H1 (cell line): Measurements from ENCODE around the gene SHH. TPM values are rescaled to one million over a fixed set of nuclear protein-coding genes. Genes with fewer than 3 reads are reported as not detected.

Experiments
- CTCF ChIA-PET: fragments of 300-600 bp; sonication (Branson Sonifier 250); formaldehyde crosslinking; loops from one replicate; lab custom pipeline; 2021; ENCODE audit not compliant: partially characterized antibody; lab: Charles Lee
- POLR2A ChIA-PET: fragments of 300-600 bp; sonication (Branson Sonifier 250); formaldehyde crosslinking; loops from one replicate; lab custom pipeline; 2021; ENCODE audit warnings: inconsistent platforms; ENCODE audit not compliant: partially characterized antibody; lab: Charles Lee
- DNase-seq, 2 experiments: peaks; one replicate each; pipeline versions ENCODE4 v3.0.0 to v3.0.0-alpha.2; 2010 to 2022; ENCODE audit warnings: low spot score in 2 of 2, low read depth in 1 of 2, mixed read lengths in 1 of 2
- FAIRE-seq: peaks from 2 replicates; lab custom pipeline; 2011; peaks lifted over from hg19 to GRCh38; lab: Jason Lieb, UNC
- H2AFZ ChIP-seq: 2 replicates; pipeline ENCODE4 v1.8.1; 2012; ENCODE audit warnings: low read length, inconsistent platforms
- H2AK5ac ChIP-seq: 2 replicates; pipeline ENCODE4 v1.6.1; 2013; ENCODE audit warnings: low read depth, low read length
- H2BK120ac ChIP-seq: replicated peaks from 2 replicates; pipeline ENCODE3; 2013; ENCODE audit warnings: low read depth, low read length, inconsistent platforms
- H2BK12ac ChIP-seq: 2 replicates; pipeline ENCODE4 v1.6.1; 2013; ENCODE audit warnings: low read depth, low read length
- H2BK15ac ChIP-seq: 2 replicates; pipeline ENCODE4 v1.6.1; 2013; ENCODE audit warnings: low read length
- H2BK20ac ChIP-seq: 2 replicates; pipeline ENCODE4 v1.6.1; 2013; ENCODE audit warnings: low read length
- H2BK5ac ChIP-seq: 2 replicates; pipeline ENCODE4 v1.6.1; 2013; ENCODE audit warnings: low read depth, low read length
- H3K14ac ChIP-seq: 2 replicates; pipeline ENCODE4 v1.6.1; 2013; ENCODE audit warnings: inconsistent platforms; ENCODE audit not compliant: insufficient read length
- H3K18ac ChIP-seq: 2 replicates; pipeline ENCODE4 v1.6.1; 2013; ENCODE audit warnings: low read length; ENCODE audit errors: extremely low read depth
- H3K23ac ChIP-seq: 2 replicates; pipeline ENCODE4 v1.6.1; 2013; ENCODE audit warnings: inconsistent platforms; ENCODE audit not compliant: insufficient read length
- H3K23me2 ChIP-seq: 2 replicates; pipeline ENCODE4 v1.6.1; 2013; ENCODE audit warnings: low read depth, low read length
- H3K27ac ChIP-seq: 2 replicates; pipeline ENCODE4 v1.6.1; 2011; ENCODE audit warnings: low read depth, low read length, inconsistent platforms
- H3K27me3 ChIP-seq, 4 experiments: replicated peaks in 1 of 4; 1 replicate in 1 of 4; 2 replicates in 3 of 4; pipeline versions ENCODE4 v1.6.1 to v1.8.1; 2011 to 2013; ENCODE audit warnings: low read length in 3 of 4, mild to moderate bottlenecking in 3 of 4, inconsistent platforms in 2 of 4, mixed read lengths in 2 of 4, moderate library complexity in 1 of 4; ENCODE audit not compliant: control insufficient read depth in 3 of 4, insufficient read depth in 3 of 4; ENCODE audit errors: extremely low read depth in 1 of 4
- H3K36me3 ChIP-seq, 4 experiments: 2 replicates each; pipeline versions ENCODE4 v1.6.1 to v1.8.1; 2011 to 2013; ENCODE audit warnings: mild to moderate bottlenecking in 4 of 4, low read length in 3 of 4, moderate library complexity in 2 of 4, control low read depth in 1 of 4, inconsistent platforms in 1 of 4; ENCODE audit not compliant: insufficient read depth in 4 of 4, control insufficient read depth in 2 of 4
- H3K4ac ChIP-seq: replicated peaks from 2 replicates; pipeline ENCODE3; 2013; ENCODE audit warnings: low read length, low read depth, mixed read lengths, inconsistent platforms; ENCODE audit not compliant: insufficient read length
- H3K4me1 ChIP-seq, 4 experiments: replicated peaks in 1 of 4; 1 replicate in 1 of 4; 2 replicates in 3 of 4; pipeline versions ENCODE4 v1.6.1 to v1.8.1; 2011 to 2013; ENCODE audit warnings: low read length in 3 of 4, inconsistent platforms in 2 of 4, mixed read lengths in 1 of 4; ENCODE audit not compliant: insufficient read depth in 4 of 4, control insufficient read depth in 3 of 4
- H3K4me2 ChIP-seq, 2 experiments: 2 replicates each; pipeline versions ENCODE4 v1.6.1 to v1.8.1; 2011 to 2013; ENCODE audit warnings: low read depth in 2 of 2, low read length in 2 of 2, control low read depth in 1 of 2, inconsistent platforms in 1 of 2, mild to moderate bottlenecking in 1 of 2; ENCODE audit not compliant: insufficient read depth in 1 of 2
- H3K4me3 ChIP-seq, 4 experiments: fragments of 200-600, 300-600 bp in 1 of 4; sonication (generic), shearing (Covaris generic), sonication (Bioruptor Twin) in 1 of 4; 2 replicates each; pipeline versions ENCODE4 v1.5.1 to v1.8.1; 2011 to 2016; ENCODE audit warnings: low read length in 4 of 4, low read depth in 3 of 4, control low read depth in 2 of 4, inconsistent platforms in 2 of 4, mild to moderate bottlenecking in 2 of 4, mixed read lengths in 1 of 4, moderate library complexity in 1 of 4; ENCODE audit not compliant: insufficient read depth in 2 of 4; ENCODE audit errors: extremely low read depth in 1 of 4
- H3K56ac ChIP-seq: replicated peaks from 2 replicates; pipeline ENCODE3; 2013; ENCODE audit warnings: low read depth, mild to moderate bottlenecking, mixed read lengths, low read length, inconsistent platforms; ENCODE audit not compliant: insufficient read length
- H3K79me1 ChIP-seq: 2 replicates; pipeline ENCODE4 v1.6.1; 2013; ENCODE audit warnings: low read depth, low read length, control low read depth
- H3K79me2 ChIP-seq, 2 experiments: 2 replicates each; pipeline versions ENCODE4 v1.6.1 to v1.8.1; 2012 to 2013; ENCODE audit warnings: low read length in 2 of 2, mild to moderate bottlenecking in 2 of 2, inconsistent platforms in 1 of 2; ENCODE audit not compliant: insufficient read depth in 2 of 2, control insufficient read depth in 1 of 2
- H3K9ac ChIP-seq, 4 experiments: replicated peaks in 1 of 4; 1 replicate in 1 of 4; 2 replicates in 3 of 4; pipeline versions ENCODE4 v1.6.1 to v1.8.1; 2011 to 2013; ENCODE audit warnings: low read depth in 3 of 4, low read length in 3 of 4, control low read depth in 2 of 4, mild to moderate bottlenecking in 2 of 4, moderate library complexity in 2 of 4, inconsistent platforms in 1 of 4; ENCODE audit errors: extremely low read depth in 1 of 4
- H3K9me3 ChIP-seq, 2 experiments: 2 replicates each; pipeline versions ENCODE4 v1.6.1 to v1.8.1; 2012 to 2013; ENCODE audit warnings: mild to moderate bottlenecking in 2 of 2, moderate library complexity in 2 of 2, control low read depth in 1 of 2, inconsistent platforms in 1 of 2, low read depth in 1 of 2, low read length in 1 of 2, mixed read lengths in 1 of 2; ENCODE audit not compliant: insufficient read depth in 2 of 2
- H4K20me1 ChIP-seq, 2 experiments: replicated peaks in 1 of 2; 2 replicates each; pipeline versions ENCODE3 to v1.8.1; 2011 to 2013; ENCODE audit warnings: inconsistent platforms in 2 of 2, low read length in 2 of 2, mild to moderate bottlenecking in 1 of 2; ENCODE audit not compliant: insufficient read depth in 2 of 2, control insufficient read depth in 1 of 2
- H4K5ac ChIP-seq: 2 replicates; pipeline ENCODE4 v1.6.1; 2013; ENCODE audit warnings: low read length, low read depth, mixed read lengths, inconsistent platforms; ENCODE audit not compliant: insufficient read length
- H4K8ac ChIP-seq: 2 replicates; pipeline ENCODE4 v1.8.0; 2013; ENCODE audit warnings: mild to moderate bottlenecking, moderate library complexity, low read length, inconsistent platforms; ENCODE audit not compliant: insufficient read depth; ENCODE audit errors: extremely low read depth
- H4K91ac ChIP-seq: replicated peaks from 2 replicates; pipeline ENCODE3; 2013; ENCODE audit warnings: low read length, mixed read lengths, inconsistent platforms; ENCODE audit not compliant: insufficient read length
- ATF2 ChIP-seq: IDR thresholded peaks from 2 replicates; pipeline ENCODE4 v1.6.1; 2012; ENCODE audit warnings: low read length, inconsistent platforms
- ATF3 ChIP-seq: IDR thresholded peaks from 2 replicates; pipeline ENCODE4 v1.6.1; 2011; ENCODE audit warnings: low read depth, mild to moderate bottlenecking, low read length; ENCODE audit not compliant: insufficient read depth
- CEBPB ChIP-seq: IDR thresholded peaks from 2 replicates; pipeline ENCODE4 v1.6.1; 2012; ENCODE audit warnings: low read depth, low read length
- CREB1 ChIP-seq: IDR thresholded peaks from 2 replicates; pipeline ENCODE4 v1.6.1; 2012; ENCODE audit warnings: inconsistent platforms
- EZH2 ChIP-seq: fragments of 200-600 bp; sonication (generic); IDR thresholded peaks from 2 replicates; pipeline ENCODE4 v1.7.1; 2012; ENCODE audit warnings: low read depth, mild to moderate bottlenecking, moderate library complexity, low read length, inconsistent platforms; ENCODE audit not compliant: severe bottlenecking
- HDAC6 ChIP-seq: IDR thresholded peaks from one replicate; pipeline ENCODE4 v1.7.1; 2012; ENCODE audit warnings: low read depth, mild to moderate bottlenecking, inconsistent platforms, low read length, moderate library complexity
- KDM1A ChIP-seq: fragments of 200-600, 300-600 bp; sonication (generic); IDR thresholded peaks from 2 replicates; pipeline ENCODE4 v1.7.1; 2016; ENCODE audit warnings: mild to moderate bottlenecking, low read length, borderline replicate concordance
- RFX5 ChIP-seq: IDR thresholded peaks from 2 replicates; pipeline ENCODE4 v1.6.1; 2011; ENCODE audit warnings: low read depth, low read length, improper control_type of control experiment, borderline replicate concordance
- RXRA ChIP-seq: IDR thresholded peaks from 2 replicates; pipeline ENCODE4 v1.6.1; 2011; ENCODE audit warnings: low read depth, mild to moderate bottlenecking, low read length, moderate library complexity; ENCODE audit not compliant: insufficient read depth
- SIRT6 ChIP-seq: IDR thresholded peaks from one replicate; pipeline ENCODE4 v1.7.1; 2012; ENCODE audit warnings: low read length, inconsistent platforms
- SP2 ChIP-seq: IDR thresholded peaks from 2 replicates; pipeline ENCODE4 v1.6.1; 2012; ENCODE audit warnings: mild to moderate bottlenecking, low read length, inconsistent platforms
- SUZ12 ChIP-seq: fragments of 200-600 bp; sonication (generic); IDR thresholded peaks from 2 replicates; pipeline ENCODE4 v1.6.1; 2012; ENCODE audit warnings: mild to moderate bottlenecking, inconsistent platforms, low read length, moderate library complexity, mixed read lengths
- TAF7 ChIP-seq: optimal IDR thresholded peaks from 2 replicates; pipeline ENCODE3; 2011; ENCODE audit warnings: low read depth, mild to moderate bottlenecking, inconsistent platforms, low read length, moderate library complexity, borderline replicate concordance
- WGBS, 2 experiments: shearing (Covaris generic) in 1 of 2; methylation state at CpG; one replicate each; pipeline versions ENCODE4 v1.1.6 to v1.1.7; 2013 to 2015; ENCODE audit warnings: low lambda C conversion rate in 2 of 2, mixed read lengths in 2 of 2, inconsistent platforms in 1 of 2, low coverage in 1 of 2, missing lambda C conversion rate in 1 of 2; ENCODE audit not compliant: insufficient replicate concordance in 2 of 2, insufficient coverage in 1 of 2, insufficient read length in 1 of 2; ENCODE audit errors: extremely low coverage in 1 of 2, missing lambda C conversion rate in 1 of 2; 5-methylcytosine and 5-hydroxymethylcytosine counted together
- polyA plus RNA-seq, 7 experiments: library from polyadenylated mRNA; depleted of rRNA in 3 of 7; stranded (reverse) in 5 of 7; unstranded in 2 of 7; fragments of >200 nt in 5 of 7; fragments of 200-250 nt in 2 of 7; gene quantifications; 1 replicate in 5 of 7; 2 replicates in 1 of 7; 4 replicates in 1 of 7; pipeline versions ENCODE4 v1.2.1 to v1.2.3, GENCODE V29; 2011 to 2013; ENCODE audit warnings: missing spikeins in 2 of 7, mixed read lengths in 2 of 7
- total RNA-seq: library from RNA; stranded (reverse); fragmentation: NEBNext Ultra II Directional; extraction: Animal tissue kit (Norgen Biotek cat#: 25700); gene quantifications from 2 replicates; pipeline ENCODE4 v1.2.1, GENCODE V29; 2021

SHH gene
- total and polyA plus RNA-seq, 2 of the 8 experiments (the other 6 are each of a cell fraction or from before 2014, with no cell fraction given) = not detected

- 95% methylated on average over 9 of the region's 9 CpGs; no CpG with 5 or more reads in 1 of the 2 experiments for WGBS, 2 experiments
- ChIA-PET CTCF (no interaction called here), POLR2A (no interaction called here)
- Histone ChIP-seq H3K9ac (no peak overlapping the region), H3K27me3 (no peaks in the 10 kb centered on the region), H3K4me3 (no peak overlapping the region), H2AFZ (no peak overlapping the region), H3K9me3 (peaks cover 6 to 8% of the 10 kb centered on the region in 2 experiments; a peak in 2 of 4 replicates), H3K36me3 (peaks cover 0 to 5% (median 2%) of the 10 kb centered on the region in 4 experiments; a peak in 2 of 8 replicates), H3K4me1 (peaks cover 2 to 4% (median 4%) of the 10 kb centered on the region in 4 experiments; a peak in 6 of 7 replicates), H4K91ac (no peak overlapping the region), H4K5ac (no peak overlapping the region), H2BK20ac (no peak overlapping the region), H3K14ac (no peak overlapping the region), H2AK5ac (no peak overlapping the region), H2BK120ac (no peak overlapping the region), H3K79me1 (peaks cover 13% of the 10 kb centered on the region), H3K23ac (no peak overlapping the region), H3K18ac (no peak overlapping the region), H3K79me2 (peaks cover 2 to 91% of the 10 kb centered on the region in 2 experiments; a peak in 3 of 4 replicates), H2BK15ac (no peak overlapping the region), H4K8ac (no peak overlapping the region), H2BK5ac (no peak overlapping the region), H4K20me1 (peaks cover 0 to 15% of the 10 kb centered on the region in 2 experiments), H3K56ac (no peak overlapping the region), H3K4me2 (no peak overlapping the region), H2BK12ac (no peak overlapping the region), H3K4ac (no peak overlapping the region), H3K23me2 (no peaks in the 10 kb centered on the region), H3K27ac (no peak overlapping the region)
- DNase-seq = no peak
- FAIRE-seq = no peak
- TF ChIP-seq RFX5 = no peak
- TF ChIP-seq EZH2 = no peak
- no peak for TF ChIP-seq KDM1A
- no peak for TF ChIP-seq CREB1
- TF ChIP-seq ATF3 = no peak
- TF ChIP-seq HDAC6 = no peak
- no peak for TF ChIP-seq SP2
- TF ChIP-seq ATF2 = no peak
- no peak for TF ChIP-seq SIRT6
- no peak for TF ChIP-seq TAF7
- TF ChIP-seq SUZ12 = no peak
- no peak for TF ChIP-seq RXRA
- no peak for TF ChIP-seq CEBPB
Measured at GRCh38 chr7:155756322-155756721, 55.9 kb downstream of the SHH start.
